Left renal pelvis (tissue), 4 donors: ENCODE results near the gene NEK6. TPM values are rescaled to one million over a fixed set of nuclear protein-coding genes. Genes with fewer than 3 reads are reported as not detected.

ENCODE experiments used
- DNase-seq, 4 donors: peaks; one replicate each; pipeline ENCODE4 v3.0.0-alpha.2; 2013; ENCODE audit warnings: low read depth in 4 of 4, low spot score in 3 of 4
- polyA plus RNA-seq, 4 donors: library from polyadenylated mRNA; unstranded; fragments of 120-200 nt; gene quantifications; one replicate each; pipeline ENCODE4 v1.2.1, GENCODE V29; 2013; ENCODE audit not compliant: insufficient read length in 4 of 4

NEK6 gene
- polyA plus RNA-seq, 4 donors = 26.6 to 65.1 (median 28.6) TPM

GRCh38 chr9:124260769-124261603, 3.2 kb downstream of the NEK6 start:
- no peak for DNase-seq

GRCh38 chr9:124261736-124262648, 4.2 kb downstream of the NEK6 start:
- no peak for DNase-seq

- DNase-seq = no peak
Observed at GRCh38 chr9:124262649-124262972, 4.9 kb downstream of the NEK6 start.

- DNase-seq = no peak
Observed at GRCh38 chr9:124263213-124263612, 5.5 kb downstream of the NEK6 start.

DNA sequence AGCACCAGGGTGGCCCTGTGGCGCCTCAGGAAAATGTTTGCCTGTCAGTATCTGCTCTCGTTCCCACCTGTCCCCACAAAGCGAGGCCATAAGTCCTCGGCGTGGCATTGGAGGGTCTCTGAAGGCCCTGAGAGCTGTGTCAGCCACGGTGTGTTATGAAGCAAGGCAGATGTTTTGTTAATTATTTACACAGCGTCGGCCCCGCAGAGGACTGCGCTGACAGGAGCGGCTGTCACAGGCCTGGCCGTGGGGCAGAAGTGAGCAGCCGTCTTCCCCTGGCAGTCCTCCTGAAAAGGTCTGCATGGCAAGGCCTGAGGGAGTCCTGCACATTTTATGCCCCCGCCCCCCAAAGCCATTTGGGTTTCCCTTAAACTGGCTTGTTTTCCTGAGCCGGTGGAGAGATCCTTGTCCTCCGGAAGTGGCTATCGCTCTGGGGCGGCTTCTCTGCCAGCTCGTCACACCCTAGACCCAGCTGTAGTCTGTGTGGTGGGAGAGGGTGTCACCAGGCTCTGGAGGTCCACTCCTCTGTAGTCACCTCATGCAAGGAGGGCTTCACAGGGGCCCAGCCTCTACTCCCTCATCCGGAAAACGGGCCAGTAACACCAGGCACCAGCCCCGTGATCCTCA, 6.2 kb downstream of the NEK6 start:
- no peak for DNase-seq

DNA sequence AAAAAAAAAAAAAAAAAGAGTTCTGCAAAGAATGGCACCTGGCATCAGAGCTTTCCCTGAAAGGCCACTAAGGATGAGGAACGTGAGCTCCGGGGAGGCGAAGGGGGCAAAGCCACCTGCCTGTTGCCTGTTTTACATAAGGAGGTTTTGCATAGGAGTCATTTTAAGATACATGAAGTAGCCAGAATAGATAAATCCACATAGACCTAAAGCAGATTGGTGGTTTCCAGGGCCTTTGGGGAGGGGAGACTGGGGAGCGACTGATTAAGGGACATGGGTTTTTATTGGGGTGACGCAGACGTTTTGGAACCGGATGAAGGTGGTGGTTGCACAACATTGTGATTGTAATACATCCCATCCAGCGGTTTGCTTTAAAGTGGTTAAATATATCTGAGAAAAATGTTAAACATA, 7.1 kb downstream of the NEK6 start:
- no peak for DNase-seq

GRCh38 chr9:124265551-124265950, 7.8 kb downstream of the NEK6 start:
- no peak for DNase-seq

- no peak for DNase-seq
Observed at GRCh38 chr9:124266139-124266825, 8.5 kb downstream of the NEK6 start.

DNA sequence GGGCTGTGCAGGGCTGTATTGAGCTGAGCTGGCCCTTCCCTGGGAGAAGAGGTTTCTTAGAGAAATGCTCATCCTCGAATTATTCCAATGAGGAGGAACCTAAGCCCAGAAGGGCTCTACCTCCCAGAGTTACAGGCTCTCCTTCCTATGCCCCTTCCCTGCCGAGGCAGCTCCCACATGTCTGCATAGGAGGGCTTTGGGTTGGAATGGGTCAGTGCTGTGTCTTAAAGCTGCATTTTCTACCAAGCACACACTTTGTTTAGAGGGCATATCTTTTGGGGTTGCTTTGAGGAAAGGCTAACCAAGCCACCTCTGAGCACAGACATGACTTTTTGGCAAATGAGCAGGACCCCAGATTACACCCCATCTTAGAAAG, 9.1 kb downstream of the NEK6 start:
- DNase-seq = no peak

DNA sequence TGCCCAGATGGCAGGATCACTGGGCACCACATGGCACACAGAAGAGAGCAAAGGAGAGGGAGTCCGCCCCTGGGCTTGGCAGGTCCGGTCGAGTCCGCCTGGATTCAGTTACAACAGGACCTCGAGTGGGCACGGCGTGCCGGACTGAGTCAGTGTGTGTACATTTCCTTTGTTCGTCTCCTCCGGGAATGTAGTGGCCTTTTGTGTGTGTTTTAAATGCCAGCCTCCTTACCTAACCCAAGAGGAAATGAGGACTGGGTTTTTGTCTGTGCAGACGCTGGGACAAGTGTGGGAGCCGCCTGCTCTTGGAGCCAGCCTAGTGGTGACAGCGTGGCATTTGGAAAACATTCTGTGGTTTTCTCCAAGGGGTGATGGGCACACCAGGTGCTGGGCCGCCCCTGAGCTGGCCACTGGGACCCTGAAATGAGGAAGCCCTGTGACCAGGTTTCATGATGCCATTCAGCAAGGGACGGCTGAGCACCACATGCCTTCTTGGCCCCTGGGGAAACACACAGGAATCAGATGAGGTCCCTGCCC, 9.6 kb downstream of the NEK6 start:
- no peak for DNase-seq

DNA sequence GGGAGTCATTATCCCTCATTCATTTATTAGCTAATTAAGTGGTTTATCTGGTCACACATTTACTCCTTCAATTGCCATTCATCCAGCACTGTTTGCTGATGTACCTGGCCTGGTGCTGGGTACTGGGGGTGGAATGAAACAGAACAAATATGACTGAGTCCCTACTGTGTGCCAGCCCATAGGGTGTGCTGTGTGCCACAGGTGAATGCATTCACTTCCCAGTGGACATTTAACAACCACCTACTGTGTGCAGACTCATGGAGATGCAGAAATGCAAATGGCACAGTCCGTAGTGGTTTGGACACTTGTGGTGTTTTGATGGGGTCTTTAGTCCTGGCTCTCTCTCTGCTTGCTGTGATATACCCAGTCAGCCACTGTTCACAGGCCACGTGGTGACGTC, 10.5 kb downstream of the NEK6 start:
- DNase-seq = no peak

- DNase-seq = no peak
Observed at GRCh38 chr9:124268661-124269060, 10.9 kb downstream of the NEK6 start.

DNA sequence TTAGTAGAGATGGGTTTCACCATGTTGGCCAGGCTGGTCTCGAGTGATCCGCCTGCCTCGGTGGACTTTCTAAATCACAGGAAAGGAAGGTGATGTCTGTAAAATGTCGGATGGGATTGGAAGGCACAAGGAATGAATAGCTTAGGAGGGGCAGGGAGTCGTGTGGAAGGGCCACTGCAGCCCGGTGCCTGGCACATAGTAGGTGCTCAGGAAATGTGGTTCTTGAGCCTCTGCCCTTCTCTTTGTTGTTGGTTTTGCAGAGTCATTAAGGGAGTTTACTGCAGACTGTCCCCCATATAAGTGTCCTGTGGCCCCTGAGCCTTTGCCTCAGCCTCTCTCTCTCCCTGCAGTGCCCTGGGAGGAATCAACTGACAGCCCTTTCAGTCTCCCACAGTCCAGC, 11.8 kb downstream of the NEK6 start:
- DNase-seq = no peak

DNA sequence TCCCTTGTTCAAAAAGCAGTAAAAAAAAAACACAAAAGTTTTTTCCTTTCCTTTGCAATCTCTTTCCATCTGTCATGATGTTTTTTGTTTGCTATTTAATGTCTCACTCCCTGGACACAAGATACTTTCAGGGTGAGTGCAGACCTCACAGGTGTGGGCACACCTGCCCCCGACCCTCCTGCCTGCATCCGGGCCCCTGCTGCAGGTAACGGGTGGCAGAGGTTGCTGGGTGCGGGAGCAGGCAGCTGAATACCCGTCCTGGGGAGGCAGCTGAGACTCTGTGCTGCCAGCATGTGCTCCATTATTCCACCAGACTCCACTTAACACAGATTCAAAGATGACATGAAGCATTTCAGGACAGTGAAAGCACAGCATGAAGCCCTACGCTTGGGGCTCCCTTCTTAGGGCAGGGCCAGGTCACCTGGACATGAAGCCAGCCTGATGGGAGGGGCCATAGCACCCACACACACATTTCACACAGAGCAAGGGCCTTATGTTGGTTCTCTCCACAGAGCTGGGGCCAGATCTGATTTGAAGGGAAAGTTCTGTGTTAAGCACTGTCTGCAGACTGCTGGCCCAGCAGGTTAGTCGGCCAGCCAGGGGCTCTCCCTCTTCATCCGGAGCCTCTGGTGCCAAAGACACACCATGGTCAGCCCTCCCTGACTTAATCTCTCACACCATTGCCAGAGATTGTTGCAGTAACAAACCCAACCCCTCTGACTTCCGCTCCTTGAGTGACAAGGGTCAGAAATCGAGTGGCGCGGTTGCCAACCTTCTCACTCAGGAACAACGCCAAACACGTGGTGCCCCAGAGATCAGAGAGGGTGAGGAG, 13.0 kb downstream of the NEK6 start:
- no peak for DNase-seq

GRCh38 chr9:124271660-124272059, 13.9 kb downstream of the NEK6 start:
- DNase-seq = no peak

DNA sequence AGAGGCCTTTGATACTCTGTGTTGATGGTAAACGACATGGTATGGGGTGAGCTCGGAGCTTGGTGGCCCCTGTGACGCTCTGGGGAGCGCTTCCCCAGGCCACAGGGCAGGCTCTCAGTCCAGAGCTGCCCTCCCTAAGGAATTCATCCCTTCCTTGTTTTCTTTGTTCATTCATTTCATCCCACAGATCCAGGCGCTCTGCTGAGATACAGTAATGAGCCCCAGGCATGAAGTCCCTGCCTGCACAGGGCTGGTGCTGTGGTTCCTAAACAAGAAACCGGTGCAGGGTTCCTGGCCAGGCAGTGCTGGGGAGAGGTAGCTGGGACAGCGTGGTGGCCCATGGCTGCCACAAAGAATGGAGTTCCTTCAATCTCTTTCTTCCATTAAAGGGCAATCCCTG, 14.4 kb downstream of the NEK6 start:
- DNase-seq = no peak

DNA sequence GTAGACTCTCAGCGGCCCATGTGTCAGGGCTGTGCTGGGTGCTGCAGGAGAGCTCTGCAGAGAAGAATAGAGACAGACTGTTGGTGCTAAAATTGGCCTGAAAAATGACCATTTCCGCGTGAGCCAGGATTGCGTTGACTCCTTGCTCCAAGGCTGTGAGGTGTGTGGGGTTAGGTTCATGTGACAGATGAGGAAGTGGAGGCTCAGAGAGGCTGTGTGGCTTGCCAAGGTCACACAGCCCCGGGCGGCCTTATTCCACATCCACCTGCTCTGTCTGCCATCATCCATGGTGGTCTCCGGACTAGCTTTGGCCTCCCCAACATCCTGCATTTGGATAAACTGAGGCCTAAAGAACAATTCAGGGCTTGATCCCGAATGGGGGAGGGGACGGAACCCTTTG, 15.2 kb downstream of the NEK6 start:
- no peak for DNase-seq

DNA sequence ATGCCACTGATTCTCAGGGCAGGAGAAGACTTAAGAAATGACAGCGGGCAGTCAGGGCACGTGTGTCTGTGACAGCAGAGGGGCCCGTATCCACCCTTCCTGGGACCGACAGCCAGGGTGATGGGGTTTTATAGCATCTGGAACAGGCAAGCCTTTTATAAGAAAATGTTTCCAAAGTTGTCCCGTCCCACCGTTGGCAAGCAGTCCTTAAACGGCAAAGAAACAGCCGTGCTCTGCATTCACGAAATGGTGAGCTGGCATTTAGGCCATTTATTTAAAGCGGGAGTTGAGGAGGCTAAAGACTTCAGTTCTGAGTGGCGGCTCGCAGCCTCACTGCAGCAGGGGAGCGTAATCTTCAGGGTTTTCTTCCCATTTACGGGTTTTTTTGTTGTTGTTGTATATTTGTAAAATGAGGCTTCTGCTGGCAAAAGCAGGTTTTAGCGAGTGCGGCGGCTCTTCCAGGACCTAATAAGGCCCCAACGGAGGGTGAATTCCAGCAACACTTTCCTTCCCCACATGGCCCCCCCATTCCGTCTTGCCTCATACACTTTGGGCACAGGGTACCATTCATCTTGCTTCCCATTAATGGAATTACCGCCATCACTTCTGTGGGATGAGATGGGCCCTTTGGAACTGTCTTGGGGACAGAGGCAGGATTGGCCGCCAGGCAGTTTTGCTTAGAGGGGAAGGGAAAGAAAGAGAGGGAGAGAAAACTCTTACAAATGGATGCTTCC, 15.8 kb downstream of the NEK6 start:
- DNase-seq = no peak

GRCh38 chr9:124274226-124274625, 16.5 kb downstream of the NEK6 start:
- no peak for DNase-seq
